IPS-15b (cell line): ENCODE results near the gene METRN.

ENCODE experiments used
- H3K27me3 ChIP-seq: one replicate; pipeline ENCODE4 v1.6.1; 2013; ENCODE audit warnings: low read length; ENCODE audit not compliant: control insufficient read depth, insufficient read depth
- H3K36me3 ChIP-seq: one replicate; pipeline ENCODE4 v1.6.1; 2013; ENCODE audit warnings: low read length; ENCODE audit not compliant: control insufficient read depth, insufficient read depth
- H3K4me1 ChIP-seq: one replicate; pipeline ENCODE4 v1.6.1; 2013; ENCODE audit warnings: mild to moderate bottlenecking, low read length; ENCODE audit not compliant: control insufficient read depth, insufficient read depth
- H3K4me3 ChIP-seq: one replicate; pipeline ENCODE4 v1.5.1; 2013; ENCODE audit warnings: low read depth, low read length
- H3K9ac ChIP-seq: one replicate; pipeline ENCODE4 v1.6.1; 2013; ENCODE audit warnings: low read depth, mild to moderate bottlenecking, low read length
- H3K9me3 ChIP-seq: one replicate; pipeline ENCODE4 v1.6.1; 2013; ENCODE audit warnings: mild to moderate bottlenecking, low read length; ENCODE audit not compliant: control insufficient read depth, insufficient read depth

METRN gene

DNA sequence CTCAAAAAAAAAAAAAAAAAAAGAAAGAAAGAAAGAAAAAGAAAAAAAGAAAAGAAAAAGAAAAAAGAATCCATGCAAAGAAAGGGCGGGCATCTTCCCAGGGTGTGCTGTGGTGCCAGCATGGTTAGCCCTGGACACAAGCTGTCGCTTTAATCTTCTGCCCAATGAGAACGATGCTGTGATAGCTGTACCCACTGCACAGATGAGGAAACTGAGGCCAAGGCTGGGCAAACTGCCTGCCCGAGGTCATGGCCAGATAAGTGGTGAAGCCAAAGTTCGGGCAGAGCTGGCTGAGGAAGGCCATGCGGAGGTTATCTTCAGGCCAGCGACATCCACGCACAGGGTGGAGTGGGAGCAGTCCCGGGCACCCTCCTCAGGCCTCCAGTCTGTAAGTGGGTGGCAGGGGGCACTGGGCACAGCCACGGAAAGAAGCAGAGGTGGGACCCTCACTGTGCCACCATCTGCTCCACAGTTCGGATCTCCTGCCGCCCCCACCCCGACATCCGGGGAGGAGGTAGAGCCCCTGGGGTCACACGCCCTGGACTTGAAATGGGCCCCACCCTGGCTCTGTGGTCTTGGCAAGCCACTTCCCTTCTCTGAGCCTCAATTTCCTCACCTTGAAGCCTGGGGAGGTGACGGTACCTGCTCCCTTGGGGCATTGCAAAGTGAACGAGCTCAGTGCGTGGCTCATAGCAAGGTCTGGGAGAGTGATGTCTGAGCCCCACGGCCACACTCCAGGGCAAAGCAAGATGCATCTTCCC is 15.8 kb upstream of the METRN start:
- no peaks in the 10 kb centered on the region for H3K4me1 ChIP-seq
- H3K9me3 ChIP-seq: no peaks in the 10 kb centered on the region
- H3K36me3 ChIP-seq: no peaks in the 10 kb centered on the region
- peaks cover 68% of the 10 kb centered on the region for H3K27me3 ChIP-seq
- H3K4me3 ChIP-seq: no peak overlapping the region
- H3K9ac ChIP-seq: no peak overlapping the region

GRCh38 chr16:700684-701584 is 14.0 kb upstream of the METRN start:
- Histone ChIP-seq H3K9ac (no peak overlapping the region), H3K4me1 (no peaks in the 10 kb centered on the region), H3K27me3 (peaks cover 63% of the 10 kb centered on the region), H3K36me3 (no peaks in the 10 kb centered on the region), H3K4me3 (peak overlapping the region; percentile 13), H3K9me3 (no peaks in the 10 kb centered on the region)

DNA sequence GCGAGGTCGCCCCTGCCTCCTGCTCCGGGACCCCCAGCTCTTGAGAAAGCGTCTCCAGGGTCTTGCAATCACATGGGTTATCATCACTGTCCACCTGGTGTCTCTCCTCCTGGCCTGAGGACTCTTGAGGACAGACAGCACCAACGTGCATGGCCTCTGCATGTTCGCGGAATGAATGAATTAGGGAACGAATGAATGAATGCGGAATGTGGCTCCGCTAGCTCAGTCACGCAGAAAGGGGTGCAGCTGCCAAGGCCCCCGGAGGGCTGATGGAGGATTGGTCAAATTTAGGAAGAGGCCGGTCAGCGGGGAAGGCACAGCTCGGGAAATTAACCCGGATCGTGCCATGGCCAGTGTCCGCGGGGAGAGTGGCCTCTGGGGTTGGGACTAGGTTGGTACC is 12.6 kb upstream of the METRN start:
- Histone ChIP-seq H3K4me3 (no peak overlapping the region), H3K27me3 (peaks cover 69% of the 10 kb centered on the region), H3K9ac (no peak overlapping the region), H3K4me1 (no peaks in the 10 kb centered on the region), H3K9me3 (no peaks in the 10 kb centered on the region), H3K36me3 (no peaks in the 10 kb centered on the region)

- Histone ChIP-seq H3K9me3 (no peaks in the 10 kb centered on the region), H3K4me3 (no peak overlapping the region), H3K4me1 (no peaks in the 10 kb centered on the region), H3K9ac (no peak overlapping the region), H3K27me3 (peaks cover 77% of the 10 kb centered on the region), H3K36me3 (no peaks in the 10 kb centered on the region)
Observed at GRCh38 chr16:703406-703805, 11.5 kb upstream of the METRN start.

- Histone ChIP-seq H3K4me3 (peak overlapping the region; percentile 26), H3K4me1 (no peaks in the 10 kb centered on the region), H3K9me3 (no peaks in the 10 kb centered on the region), H3K36me3 (no peaks in the 10 kb centered on the region), H3K9ac (no peak overlapping the region), H3K27me3 (peaks cover 79% of the 10 kb centered on the region)
Observed at GRCh38 chr16:704047-704446, 10.9 kb upstream of the METRN start.

GRCh38 chr16:704552-705380 is 10.2 kb upstream of the METRN start:
- Histone ChIP-seq H3K4me1 (no peaks in the 10 kb centered on the region), H3K9me3 (no peaks in the 10 kb centered on the region), H3K27me3 (peaks cover 76% of the 10 kb centered on the region), H3K9ac (no peak overlapping the region), H3K36me3 (no peaks in the 10 kb centered on the region), H3K4me3 (peak overlapping the region; percentile 26)

- H3K27me3 ChIP-seq: peaks cover 72% of the 10 kb centered on the region
- H3K4me3 ChIP-seq: peak within 1 kb of the TSS; percentile 55
- H3K4me1 ChIP-seq: no peaks in the 10 kb centered on the region
- H3K9ac ChIP-seq: no peak within 1 kb of the TSS
- no peaks in the 10 kb centered on the region for H3K36me3 ChIP-seq
- H3K9me3 ChIP-seq: no peaks in the 10 kb centered on the region
Observed at GRCh38 chr16:705431-706188, 9.3 kb upstream of the METRN start, which contains the start of gene FBXL16. TSS of gene FBXL16 (minus strand) at chr16:705801. CDS start at chr16:697405, 8,396 bp downstream.

DNA sequence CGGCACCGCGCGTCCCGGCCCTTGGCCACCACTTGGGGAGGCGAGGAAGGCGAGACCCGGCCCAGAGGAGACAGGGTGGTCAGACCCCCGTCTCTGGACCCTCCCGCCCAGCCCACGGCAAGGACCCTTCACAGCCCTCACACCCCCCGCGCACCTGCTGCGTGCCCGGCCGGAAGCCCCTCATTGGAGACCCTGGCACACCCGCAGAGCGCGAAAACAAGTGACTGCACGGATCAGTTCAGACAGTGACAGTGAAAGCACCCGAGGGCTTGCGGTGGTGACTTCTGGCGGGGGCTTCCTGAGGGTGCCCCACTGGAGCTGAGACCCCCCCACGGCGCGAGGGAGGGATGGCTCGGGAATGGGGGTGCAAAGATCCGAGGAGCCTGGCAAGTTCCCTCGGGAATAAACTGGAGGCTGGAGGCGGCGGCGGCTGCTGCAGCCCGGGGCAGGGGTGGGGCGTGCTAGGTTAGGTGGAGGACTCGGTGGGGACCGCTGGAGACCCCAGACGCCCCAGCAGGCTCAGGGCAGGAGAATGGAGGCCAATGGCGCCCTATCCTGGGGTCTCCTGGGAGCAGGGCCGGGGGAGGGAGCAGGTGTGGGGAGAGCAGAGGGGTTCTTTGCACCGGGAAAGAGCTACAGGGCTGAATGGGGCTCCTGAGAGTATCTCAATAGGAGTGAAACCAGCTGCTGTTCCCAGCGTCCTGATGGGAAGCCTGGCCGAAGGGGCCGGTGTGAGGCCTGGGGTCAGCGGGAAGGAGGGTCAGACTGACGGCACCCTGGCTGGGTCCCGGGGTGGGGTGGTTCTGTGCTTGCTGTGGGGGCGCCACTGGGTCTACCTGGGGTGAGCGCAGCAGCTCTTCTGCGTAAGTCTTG is 8.5 kb upstream of the METRN start:
- peaks cover 66% of the 10 kb centered on the region for H3K27me3 ChIP-seq
- no peaks in the 10 kb centered on the region for H3K36me3 ChIP-seq

DNA sequence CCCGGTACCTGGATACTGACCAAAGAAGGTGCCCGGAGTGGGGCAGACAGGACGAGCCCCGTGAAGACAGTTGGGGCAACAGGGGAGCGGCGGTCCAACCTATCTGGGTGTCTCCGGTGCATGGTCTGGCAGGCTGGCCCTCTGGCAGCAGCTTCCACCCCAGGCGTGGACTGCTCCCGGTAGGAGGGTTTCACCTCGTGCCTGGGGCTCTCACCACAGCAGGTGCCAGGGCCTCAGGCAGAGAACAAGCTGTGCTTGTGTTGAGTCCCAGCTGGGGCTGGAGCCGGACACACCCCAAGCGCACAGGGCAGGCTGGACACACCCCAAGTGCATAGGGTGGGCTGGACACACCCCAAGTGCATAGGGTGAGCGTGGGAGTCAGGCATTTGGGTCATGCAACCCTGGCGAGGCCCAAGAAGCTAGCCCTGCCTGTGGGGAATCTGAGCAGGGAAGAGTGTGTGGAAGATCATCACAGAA is 7.8 kb upstream of the METRN start:
- peaks cover 59% of the 10 kb centered on the region for H3K27me3 ChIP-seq

More for the DNA sequence above, 8.5 kb upstream of the METRN start:
- Histone ChIP-seq H3K9me3 (no peaks in the 10 kb centered on the region), H3K4me1 (no peaks in the 10 kb centered on the region), H3K9ac (no peak overlapping the region), H3K4me3 (peak overlapping the region; percentile 55)

DNA sequence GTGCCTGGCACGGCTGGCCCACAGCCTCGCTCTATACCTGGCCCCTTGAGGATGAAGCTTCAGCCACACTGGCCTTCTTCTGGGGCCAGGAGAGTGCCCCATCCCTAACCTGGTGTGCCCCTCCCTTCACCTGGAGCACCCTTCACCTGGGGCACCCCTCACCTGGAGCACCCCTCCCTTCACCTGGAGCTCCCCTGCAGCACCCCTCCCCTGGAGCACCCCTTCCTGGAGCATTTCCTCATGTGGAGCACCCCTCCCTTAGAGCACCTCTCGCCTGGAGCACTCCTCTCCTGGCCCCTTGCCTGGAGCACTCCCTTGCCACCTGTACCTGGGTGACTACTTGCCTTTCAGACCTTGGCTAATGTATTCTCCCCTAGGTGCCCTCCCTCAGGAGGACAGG is 6.9 kb upstream of the METRN start:
- H3K27me3 ChIP-seq: peaks cover 50% of the 10 kb centered on the region
- no peaks in the 10 kb centered on the region for H3K4me1 ChIP-seq
- no peaks in the 10 kb centered on the region for H3K36me3 ChIP-seq
- no peaks in the 10 kb centered on the region for H3K9me3 ChIP-seq
- H3K9ac ChIP-seq: no peak overlapping the region
- H3K4me3 ChIP-seq: no peak overlapping the region

More for the DNA sequence above, 7.8 kb upstream of the METRN start:
- Histone ChIP-seq H3K4me3 (peak overlapping the region; percentile 55), H3K9me3 (no peaks in the 10 kb centered on the region), H3K36me3 (no peaks in the 10 kb centered on the region), H3K9ac (no peak overlapping the region), H3K4me1 (no peaks in the 10 kb centered on the region)
